ENCODE data around the gene TJP3.

- TF ChIP-seq EZH2 (IDR thresholded peaks at IDR 0.05; ENCODE audit: low read depth, unreplicated experiment) (no peak), CTCF (conservative IDR thresholded peaks at IDR 0.05; ENCODE audit: low read depth in 2 of 2) (no peak), CREB1 (CRISPR knock-in tag; IDR thresholded peaks at IDR 0.05; ENCODE audit: low read depth) (no peak), ETS1 (IDR thresholded peaks at IDR 0.05) (no peak), POLR2AphosphoS5 (IDR thresholded peaks at IDR 0.05; ENCODE audit: low read depth) (no peak), EZH2phosphoT487 (IDR thresholded peaks at IDR 0.05; ENCODE audit: unreplicated experiment) (no peak), JUNB (IDR thresholded peaks at IDR 0.05; ENCODE audit: unreplicated experiment) (no peak), REST (IDR thresholded peaks at IDR 0.05; ENCODE audit: unreplicated experiment) (no peak)
Observed at GRCh38 chr19:3691726-3692125, 16.5 kb upstream of the TJP3 start.

Measured in GM23338 (cell line).